PC-9 (cell line): Measurements from ENCODE around the gene SBDS.
"Not testable (repeated sequence)": the region's sequence is repeated elsewhere in the genome, so short reads cannot be mapped to it uniquely, and the experiment has no call there.

Experiments used
- CTCF ChIP-seq: fragments of 200-600 bp; sonication (generic); conservative IDR thresholded peaks from 2 replicates; pipeline ENCODE4 v1.6.1; 2017; ENCODE audit warnings: mixed run types, antibody characterized with exemption, mild to moderate bottlenecking, moderate library complexity
- EZH2 ChIP-seq: fragments of 200-600 bp; sonication (generic); IDR thresholded peaks from 2 replicates; pipeline ENCODE4 v1.8.0; 2017; ENCODE audit warnings: antibody characterized with exemption, low read depth

GRCh38 chr7:67017971-67018370 lies 22.6 kb upstream of the SBDS start:
- not testable (repeated sequence) for TF ChIP-seq CTCF, EZH2
